GM12891 (cell line): ENCODE data around the gene PITPNM2.

Experiments
- PAX5 ChIP-seq: IDR thresholded peaks from 2 replicates; pipeline ENCODE4 v1.6.1; 2011; ENCODE audit warnings: low read length, moderate library complexity, mild to moderate bottlenecking; ENCODE audit not compliant: insufficient read depth, severe bottlenecking
- POLR2A ChIP-seq: IDR thresholded peaks from 2 replicates; pipeline ENCODE4 v1.6.1; 2011; ENCODE audit warnings: low read depth, low read length, control low read depth
- POLR2AphosphoS5 ChIP-seq: IDR thresholded peaks from 2 replicates; pipeline ENCODE4 v1.6.1; 2011; ENCODE audit warnings: low read depth, low read length, control low read depth
- POU2F2 ChIP-seq: IDR thresholded peaks from 2 replicates; pipeline ENCODE4 v1.6.1; 2011; ENCODE audit warnings: low read depth, mild to moderate bottlenecking, control low read depth, low read length, moderate library complexity
- SPI1 ChIP-seq: IDR thresholded peaks from 2 replicates; pipeline ENCODE4 v1.6.1; 2011; ENCODE audit warnings: low read depth, low read length, control low read depth
- TAF1 ChIP-seq: IDR thresholded peaks from 2 replicates; pipeline ENCODE4 v1.6.1; 2011; ENCODE audit warnings: low read depth, low read length, control low read depth

DNA sequence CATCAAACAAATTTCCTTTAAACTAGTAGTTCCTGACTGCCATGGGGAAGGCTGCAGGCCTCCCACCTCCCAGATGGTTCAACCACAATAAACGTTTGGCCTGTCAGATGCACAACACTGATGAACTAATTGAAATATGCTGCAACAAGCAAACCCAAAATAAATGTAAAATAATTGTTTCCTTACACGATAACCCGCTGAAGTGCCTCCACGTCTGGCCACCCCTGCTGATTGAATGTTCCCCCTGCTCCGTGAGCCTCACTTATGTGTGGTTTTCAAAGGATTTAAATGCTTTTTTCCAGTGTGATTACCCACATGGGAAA, 8.4 kb downstream of the PITPNM2 start:
- TF ChIP-seq POLR2A = no peak
- TF ChIP-seq TAF1 = no peak
- no peak for TF ChIP-seq POLR2AphosphoS5
- TF ChIP-seq SPI1 = no peak
- TF ChIP-seq PAX5 = no peak
- no peak for TF ChIP-seq POU2F2
